Parathyroid adenoma (tissue), 2 donors: Measurements from ENCODE around the gene NFIX.

ENCODE experiments used
- H2AFZ ChIP-seq: fragments of 300-600 bp; sonication (generic); one replicate; pipeline ENCODE4 v1.7.0; 2017; ENCODE audit warnings: antibody characterized with exemption, mild to moderate bottlenecking
- H3K27ac ChIP-seq: fragments of 300-600 bp; sonication (generic); one replicate; pipeline ENCODE4 v1.7.0; 2017
- H3K27me3 ChIP-seq: fragments of 300-600 bp; sonication (generic); one replicate; pipeline ENCODE4 v1.7.0; 2017; ENCODE audit warnings: low read length; ENCODE audit not compliant: control insufficient read depth, insufficient read depth
- H3K36me3 ChIP-seq: fragments of 300-600 bp; sonication (generic); one replicate; pipeline ENCODE4 v1.7.0; 2017; ENCODE audit warnings: low read length; ENCODE audit not compliant: control insufficient read depth, insufficient read depth
- H3K4me1 ChIP-seq: fragments of 300-600 bp; sonication (generic); one replicate; pipeline ENCODE4 v1.7.0; 2017; ENCODE audit warnings: control low read depth
- H3K4me2 ChIP-seq: fragments of 300-600 bp; sonication (generic); one replicate; pipeline ENCODE4 v1.7.0; 2017; ENCODE audit warnings: low read length
- H3K4me3 ChIP-seq: fragments of 300-600 bp; sonication (generic); one replicate; pipeline ENCODE4 v1.7.0; 2017; ENCODE audit warnings: low read depth, low read length
- H3K79me2 ChIP-seq: fragments of 300-600 bp; sonication (generic); one replicate; pipeline ENCODE4 v1.7.0; 2017; ENCODE audit warnings: control low read depth
- H3K9ac ChIP-seq: fragments of 300-600 bp; sonication (generic); one replicate; pipeline ENCODE4 v1.7.0; 2017; ENCODE audit warnings: mild to moderate bottlenecking
- H3K9me3 ChIP-seq: fragments of 300-600 bp; sonication (generic); one replicate; pipeline ENCODE4 v1.7.0; 2017; ENCODE audit warnings: low read length; ENCODE audit not compliant: control insufficient read depth
- TF ChIP-seq, protein P1 (sequence below): fragments of 300-600 bp; sonication (generic); IDR thresholded peaks from one replicate; pipeline ENCODE4 v1.7.0; 2017; ENCODE audit warnings: antibody characterized with exemption, mild to moderate bottlenecking
- donor health status: primary hyperparathyroidism.

NFIX gene

DNA sequence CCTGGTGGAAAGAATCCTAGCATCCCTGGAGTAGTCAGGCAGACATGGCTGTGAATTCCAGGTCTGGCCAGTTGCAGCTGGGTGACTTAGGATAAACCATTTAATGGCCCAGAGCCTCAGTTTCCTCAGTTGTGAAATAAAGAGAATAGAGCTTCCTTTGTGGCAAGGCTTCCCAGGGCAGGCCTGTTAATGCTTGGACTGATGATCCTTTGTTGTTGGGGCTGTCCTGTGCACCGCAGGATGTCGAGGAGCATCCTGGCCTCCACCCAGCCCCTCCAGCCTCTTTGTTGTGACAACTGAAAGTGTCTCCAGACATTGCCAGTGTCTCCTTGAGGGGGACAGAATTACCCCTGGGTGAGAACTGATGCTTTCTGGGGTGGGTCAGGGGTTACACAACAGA, 91.1 kb downstream of the NFIX start:
- H3K27ac ChIP-seq = no peak overlapping the region
- H3K4me1 ChIP-seq = no peaks in the 10 kb centered on the region
- no peaks in the 10 kb centered on the region for H3K9me3 ChIP-seq
- H3K79me2 ChIP-seq = no peaks in the 10 kb centered on the region
- no peaks in the 10 kb centered on the region for H3K27me3 ChIP-seq
- no peak overlapping the region for H3K4me3 ChIP-seq
- H3K36me3 ChIP-seq = no peaks in the 10 kb centered on the region
- no peak overlapping the region for H3K9ac ChIP-seq
- H2AFZ ChIP-seq = no peak overlapping the region
- no peak overlapping the region for H3K4me2 ChIP-seq
- TF ChIP-seq, protein P1, sequence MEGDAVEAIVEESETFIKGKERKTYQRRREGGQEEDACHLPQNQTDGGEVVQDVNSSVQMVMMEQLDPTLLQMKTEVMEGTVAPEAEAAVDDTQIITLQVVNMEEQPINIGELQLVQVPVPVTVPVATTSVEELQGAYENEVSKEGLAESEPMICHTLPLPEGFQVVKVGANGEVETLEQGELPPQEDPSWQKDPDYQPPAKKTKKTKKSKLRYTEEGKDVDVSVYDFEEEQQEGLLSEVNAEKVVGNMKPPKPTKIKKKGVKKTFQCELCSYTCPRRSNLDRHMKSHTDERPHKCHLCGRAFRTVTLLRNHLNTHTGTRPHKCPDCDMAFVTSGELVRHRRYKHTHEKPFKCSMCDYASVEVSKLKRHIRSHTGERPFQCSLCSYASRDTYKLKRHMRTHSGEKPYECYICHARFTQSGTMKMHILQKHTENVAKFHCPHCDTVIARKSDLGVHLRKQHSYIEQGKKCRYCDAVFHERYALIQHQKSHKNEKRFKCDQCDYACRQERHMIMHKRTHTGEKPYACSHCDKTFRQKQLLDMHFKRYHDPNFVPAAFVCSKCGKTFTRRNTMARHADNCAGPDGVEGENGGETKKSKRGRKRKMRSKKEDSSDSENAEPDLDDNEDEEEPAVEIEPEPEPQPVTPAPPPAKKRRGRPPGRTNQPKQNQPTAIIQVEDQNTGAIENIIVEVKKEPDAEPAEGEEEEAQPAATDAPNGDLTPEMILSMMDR = no peak

DNA sequence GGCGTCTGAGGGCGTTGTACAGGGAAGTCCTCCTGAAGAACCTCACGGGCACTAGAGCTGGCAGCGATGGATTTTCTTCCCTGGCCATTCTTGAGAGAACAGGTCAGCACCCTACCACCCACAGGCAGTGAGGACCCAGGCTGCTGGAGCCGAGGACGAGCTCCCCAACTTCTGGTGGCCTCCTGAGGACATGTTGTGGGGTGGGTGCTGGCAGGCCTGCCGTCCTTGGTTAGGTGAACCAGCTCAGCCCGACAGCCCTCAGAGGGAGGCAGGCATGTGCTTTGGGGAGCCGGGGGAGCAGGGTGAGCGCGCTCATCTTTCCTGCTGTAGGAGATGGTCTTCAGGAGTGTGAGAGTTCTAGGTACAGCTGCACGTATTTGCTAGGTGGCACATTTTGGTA, 92.0 kb downstream of the NFIX start:
- H3K4me2 ChIP-seq = no peak overlapping the region
- H3K4me3 ChIP-seq = no peak overlapping the region
- TF ChIP-seq, protein P1 = no peak
- no peaks in the 10 kb centered on the region for H3K4me1 ChIP-seq
- no peaks in the 10 kb centered on the region for H3K79me2 ChIP-seq
- no peak overlapping the region for H2AFZ ChIP-seq
- no peaks in the 10 kb centered on the region for H3K27me3 ChIP-seq
- H3K9me3 ChIP-seq = no peaks in the 10 kb centered on the region
- no peaks in the 10 kb centered on the region for H3K36me3 ChIP-seq
- H3K9ac ChIP-seq = no peak overlapping the region
- no peak overlapping the region for H3K27ac ChIP-seq

DNA sequence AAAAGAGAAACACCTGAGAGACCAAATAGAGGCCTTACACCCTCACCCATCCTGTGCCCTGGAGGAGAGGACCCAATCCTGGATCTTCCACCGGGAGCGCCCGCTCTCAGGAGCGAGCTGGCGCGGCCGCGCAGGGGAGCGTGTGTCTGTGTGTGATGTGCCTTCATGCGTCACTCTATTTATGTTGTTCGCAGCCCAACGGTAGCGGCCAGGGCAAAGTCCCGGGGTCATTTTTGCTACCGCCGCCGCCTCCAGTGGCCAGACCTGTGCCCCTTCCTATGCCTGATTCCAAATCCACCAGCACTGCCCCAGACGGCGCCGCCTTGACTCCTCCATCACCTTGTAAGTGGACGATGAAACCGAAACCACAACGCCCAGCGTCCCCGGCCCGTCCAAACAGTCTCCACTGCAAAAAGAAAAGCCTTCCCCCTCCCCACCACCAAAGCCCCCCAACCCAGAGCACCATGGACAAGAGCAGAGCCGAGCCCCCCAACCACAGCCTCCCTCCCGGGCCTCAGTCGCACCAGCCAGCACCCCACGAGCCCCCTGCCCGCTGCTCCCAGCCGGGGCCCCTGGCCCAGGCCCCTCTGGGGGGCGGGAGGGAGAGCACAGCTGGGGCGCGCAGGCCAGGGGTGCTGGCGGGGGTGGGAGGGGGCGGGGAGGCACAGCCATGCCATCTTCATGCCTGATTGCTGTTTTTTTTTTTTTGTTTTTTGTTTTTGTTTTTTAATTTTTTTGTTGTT, 92.7 kb downstream of the NFIX start:
- H3K27me3 ChIP-seq = no peaks in the 10 kb centered on the region
- H3K4me2 ChIP-seq = no peak overlapping the region
- no peak overlapping the region for H2AFZ ChIP-seq
- no peak overlapping the region for H3K4me3 ChIP-seq
- no peaks in the 10 kb centered on the region for H3K4me1 ChIP-seq
- no peak overlapping the region for H3K9ac ChIP-seq
- H3K27ac ChIP-seq = no peak overlapping the region
- H3K79me2 ChIP-seq = no peaks in the 10 kb centered on the region
- no peaks in the 10 kb centered on the region for H3K36me3 ChIP-seq
- TF ChIP-seq, protein P1 = no peak
- no peaks in the 10 kb centered on the region for H3K9me3 ChIP-seq

DNA sequence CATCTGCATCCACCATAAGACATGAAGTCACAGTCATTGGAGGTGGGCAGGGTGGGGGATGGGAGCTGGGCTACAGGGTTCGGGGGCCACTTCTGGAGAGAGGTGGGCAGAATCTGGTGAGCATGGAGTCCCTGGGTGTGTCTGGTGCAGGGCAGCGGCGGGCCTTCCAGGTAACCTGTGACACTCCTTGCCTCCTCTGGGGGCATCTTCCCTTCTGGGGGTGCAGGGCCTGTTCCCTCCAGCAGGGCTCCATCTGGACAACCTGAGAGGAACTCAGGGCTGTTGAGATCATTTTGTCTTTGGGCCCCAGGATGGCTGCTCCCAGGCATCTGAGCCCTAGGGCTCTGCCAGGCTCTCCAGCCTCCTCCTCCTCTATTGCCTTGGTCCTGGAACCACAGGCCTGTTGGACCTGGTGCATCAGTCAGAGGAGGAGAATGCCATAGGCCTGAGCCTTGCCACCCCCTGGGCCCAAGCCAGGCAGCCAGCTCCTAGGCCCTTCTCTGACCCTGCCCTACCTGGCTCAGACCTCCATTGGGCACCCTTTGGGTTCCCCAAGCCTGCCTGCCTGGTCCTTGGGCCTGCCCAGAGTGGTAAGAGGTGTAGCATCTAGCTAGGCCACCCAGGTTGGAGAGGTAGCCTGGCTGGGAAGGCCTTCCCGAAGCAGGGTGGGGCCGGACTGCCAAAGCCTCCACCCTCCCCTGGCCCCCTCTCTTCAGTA, 94.0 kb downstream of the NFIX start:
- Histone ChIP-seq H3K79me2 (no peaks in the 10 kb centered on the region), H3K4me3 (no peak overlapping the region), H3K4me2 (no peak overlapping the region), H3K27me3 (no peaks in the 10 kb centered on the region), H2AFZ (no peak overlapping the region), H3K9ac (no peak overlapping the region), H3K36me3 (no peaks in the 10 kb centered on the region), H3K4me1 (no peaks in the 10 kb centered on the region), H3K27ac (no peak overlapping the region), H3K9me3 (no peaks in the 10 kb centered on the region)
- TF ChIP-seq, protein P1 = no peak
